Fibroblast of lung (primary cell): Measurements from ENCODE around the gene CCR2. TPM values are rescaled to one million over a fixed set of nuclear protein-coding genes. Genes with fewer than 3 reads are reported as not detected.
A peak's percentile ranks its signal among the peaks of the same experiment; 100 is the strongest.
"Not testable (repeated sequence)": the region's sequence is repeated elsewhere in the genome, so short reads cannot be mapped to it uniquely, and the experiment has no call there.

ENCODE experiments used
- DNase-seq, 2 donors: peaks; one replicate each; pipeline versions ENCODE4 v3.0.0 to v3.0.0-alpha.2; 2010; ENCODE audit warnings: low read depth in 2 of 2
- H2AFZ ChIP-seq: 2 replicates; pipeline ENCODE4 v1.5.1; 2012; ENCODE audit warnings: low read length, control low read depth, inconsistent platforms
- H3K27ac ChIP-seq: 2 replicates; pipeline ENCODE4 v1.5.1; 2011; ENCODE audit warnings: low read length, control low read depth; ENCODE audit not compliant: insufficient read depth
- H3K27me3 ChIP-seq: 2 replicates; pipeline ENCODE4 v1.5.1; 2011; ENCODE audit warnings: mild to moderate bottlenecking, low read length; ENCODE audit not compliant: control insufficient read depth, insufficient read depth
- H3K36me3 ChIP-seq: 2 replicates; pipeline ENCODE4 v1.5.1; 2011; ENCODE audit warnings: low read length; ENCODE audit not compliant: control insufficient read depth, insufficient read depth
- H3K4me1 ChIP-seq: 2 replicates; pipeline ENCODE4 v1.5.1; 2011; ENCODE audit warnings: low read length; ENCODE audit not compliant: control insufficient read depth, insufficient read depth; ENCODE audit errors: extremely low read depth
- H3K4me2 ChIP-seq: 2 replicates; pipeline ENCODE4 v1.5.1; 2011; ENCODE audit warnings: low read length, control low read depth; ENCODE audit not compliant: insufficient read depth; ENCODE audit errors: extremely low read depth
- H3K4me3 ChIP-seq, 4 experiments: fragments of 200-600 bp in 1 of 4; sonication (generic) in 1 of 4; replicated peaks in 1 of 4; 2 replicates each; pipeline ENCODE4 v1.5.1; 2011 to 2016; ENCODE audit warnings: low read length in 4 of 4, low read depth in 3 of 4, mild to moderate bottlenecking in 3 of 4, control low read depth in 2 of 4, inconsistent platforms in 1 of 4, mixed read lengths in 1 of 4; ENCODE audit not compliant: insufficient read depth in 1 of 4; ENCODE audit errors: control extremely low read depth in 1 of 4
- H3K79me2 ChIP-seq: 2 replicates; pipeline ENCODE4 v1.5.1; 2012; ENCODE audit warnings: mild to moderate bottlenecking, low read length, inconsistent platforms; ENCODE audit not compliant: control insufficient read depth, insufficient read depth
- H3K9ac ChIP-seq: 2 replicates; pipeline ENCODE4 v1.5.1; 2011; ENCODE audit warnings: mild to moderate bottlenecking, low read length, control low read depth; ENCODE audit not compliant: insufficient read depth
- H3K9me3 ChIP-seq: 2 replicates; pipeline ENCODE4 v1.5.1; 2012; ENCODE audit warnings: low read depth, low read length; ENCODE audit not compliant: control insufficient read depth, insufficient read depth
- H4K20me1 ChIP-seq: 2 replicates; pipeline ENCODE4 v1.5.1; 2011; ENCODE audit warnings: low read length; ENCODE audit not compliant: control insufficient read depth, insufficient read depth; ENCODE audit errors: extremely low read depth
- EZH2 ChIP-seq: IDR thresholded peaks from 2 replicates; pipeline ENCODE4 v1.5.1; 2012; ENCODE audit warnings: low read length, control low read depth, mild to moderate bottlenecking; ENCODE audit errors: missing control alignments
- polyA plus RNA-seq, 2 donors: library from polyadenylated mRNA; depleted of rRNA in 1 of 2; stranded (reverse) in 1 of 2; unstranded in 1 of 2; fragments of >200 nt; gene quantifications; 2 replicates each; pipeline ENCODE4 v1.2.1, GENCODE V29; 2011 to 2012; ENCODE audit warnings: missing spikeins in 1 of 2
- total RNA-seq: library from RNA; depleted of rRNA; stranded (reverse); fragments of >200 nt; gene quantifications from 2 replicates; pipeline ENCODE4 v1.2.1, GENCODE V29; 2014
- TF ChIP-seq, protein P1 (sequence below), 2 donors: IDR thresholded peaks in 1 of 2; conservative IDR thresholded peaks in 1 of 2; 1 replicate in 1 of 2; 2 replicates in 1 of 2; pipeline ENCODE4 v1.5.1; 2011 to 2012; ENCODE audit warnings: low read length in 2 of 2, control low read depth in 1 of 2, inconsistent platforms in 1 of 2, low read depth in 1 of 2, mild to moderate bottlenecking in 1 of 2

The CCR2 gene
- total and polyA plus RNA-seq, 2 donors (not counting 1 experiment from before 2014, with no cell fraction given) = under 0.01 TPM; not detected in 1

DNA sequence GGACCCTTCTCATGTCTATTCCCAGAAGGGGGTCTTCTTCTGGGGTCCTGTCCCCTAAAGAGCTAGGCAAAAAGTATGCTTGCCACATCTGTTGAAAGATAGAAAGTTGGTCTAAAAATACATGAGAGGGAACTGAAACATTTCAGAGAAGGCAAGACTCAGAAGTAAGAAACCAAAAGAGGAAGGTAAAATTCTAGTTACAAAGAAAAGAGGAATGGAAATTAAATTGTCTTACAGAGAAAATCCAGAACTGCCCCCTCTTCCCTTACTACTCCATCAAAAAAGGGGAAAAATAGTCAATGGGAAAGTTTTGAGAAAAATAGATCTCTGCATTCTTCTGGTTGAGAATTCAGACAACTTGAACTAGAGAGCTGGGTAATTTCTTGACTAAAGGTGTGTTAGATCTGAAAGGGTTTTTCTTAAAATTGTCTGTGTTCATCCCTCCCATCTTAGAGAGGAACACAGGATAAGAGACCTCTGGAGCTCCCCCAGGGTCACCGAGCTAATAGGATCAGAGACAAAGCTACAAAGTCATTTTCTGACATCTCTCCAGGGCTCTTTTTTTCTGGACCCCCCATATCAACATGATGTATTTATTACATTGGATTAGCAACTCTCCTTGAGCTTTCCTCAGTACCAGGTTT, 32.3 kb upstream of the CCR2 start:
- no peaks in the 10 kb centered on the region for H3K36me3 ChIP-seq
- DNase-seq = no peak
- peaks cover 2% of the 10 kb centered on the region for H3K27me3 ChIP-seq

DNA sequence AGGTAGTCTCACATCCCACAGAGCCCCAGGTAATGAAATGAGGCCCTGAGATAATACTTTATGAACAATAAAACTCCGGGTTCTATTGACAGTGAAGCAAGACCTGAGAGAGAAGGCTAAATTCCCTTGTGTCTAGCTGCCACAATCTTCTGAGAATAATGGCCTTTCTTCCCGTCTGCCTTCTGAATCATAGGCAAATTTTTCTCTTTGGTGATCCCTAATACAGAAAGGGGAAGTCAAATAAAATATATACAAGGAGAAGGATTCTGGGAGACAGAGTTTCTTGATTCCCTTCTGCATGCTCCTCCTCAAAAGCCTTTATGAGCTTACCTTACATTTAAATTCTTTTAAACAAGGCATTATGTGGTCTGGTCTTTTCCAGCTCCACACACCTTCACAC, 29.9 kb upstream of the CCR2 start:
- DNase-seq = no peak
- H2AFZ ChIP-seq = no peak overlapping the region
- H4K20me1 ChIP-seq = no peaks in the 10 kb centered on the region
- H3K9ac ChIP-seq = no peak overlapping the region
- H3K4me3 ChIP-seq = no peak overlapping the region
- H3K9me3 ChIP-seq = no peaks in the 10 kb centered on the region
- no peak overlapping the region for H3K27ac ChIP-seq
- no peaks in the 10 kb centered on the region for H3K4me1 ChIP-seq
- no peak overlapping the region for H3K4me2 ChIP-seq
- TF ChIP-seq EZH2 = no peak
- TF ChIP-seq, protein P1, sequence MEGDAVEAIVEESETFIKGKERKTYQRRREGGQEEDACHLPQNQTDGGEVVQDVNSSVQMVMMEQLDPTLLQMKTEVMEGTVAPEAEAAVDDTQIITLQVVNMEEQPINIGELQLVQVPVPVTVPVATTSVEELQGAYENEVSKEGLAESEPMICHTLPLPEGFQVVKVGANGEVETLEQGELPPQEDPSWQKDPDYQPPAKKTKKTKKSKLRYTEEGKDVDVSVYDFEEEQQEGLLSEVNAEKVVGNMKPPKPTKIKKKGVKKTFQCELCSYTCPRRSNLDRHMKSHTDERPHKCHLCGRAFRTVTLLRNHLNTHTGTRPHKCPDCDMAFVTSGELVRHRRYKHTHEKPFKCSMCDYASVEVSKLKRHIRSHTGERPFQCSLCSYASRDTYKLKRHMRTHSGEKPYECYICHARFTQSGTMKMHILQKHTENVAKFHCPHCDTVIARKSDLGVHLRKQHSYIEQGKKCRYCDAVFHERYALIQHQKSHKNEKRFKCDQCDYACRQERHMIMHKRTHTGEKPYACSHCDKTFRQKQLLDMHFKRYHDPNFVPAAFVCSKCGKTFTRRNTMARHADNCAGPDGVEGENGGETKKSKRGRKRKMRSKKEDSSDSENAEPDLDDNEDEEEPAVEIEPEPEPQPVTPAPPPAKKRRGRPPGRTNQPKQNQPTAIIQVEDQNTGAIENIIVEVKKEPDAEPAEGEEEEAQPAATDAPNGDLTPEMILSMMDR (conservative IDR thresholded peaks at IDR 0.05 in 1 of 2, IDR thresholded peaks at IDR 0.05 in 1 of 2; ENCODE audit: low read depth in 1 of 2, low read length in 2 of 2) = no peak
- peaks cover 2% of the 10 kb centered on the region for H3K27me3 ChIP-seq
- no peaks in the 10 kb centered on the region for H3K79me2 ChIP-seq
- no peaks in the 10 kb centered on the region for H3K36me3 ChIP-seq

More for the DNA sequence above, 32.3 kb upstream of the CCR2 start:
- Histone ChIP-seq H3K9ac (no peak overlapping the region), H2AFZ (no peak overlapping the region), H3K4me3 (no peak overlapping the region), H3K27ac (no peak overlapping the region), H3K4me1 (no peaks in the 10 kb centered on the region), H3K9me3 (no peaks in the 10 kb centered on the region), H3K4me2 (no peak overlapping the region), H3K79me2 (no peaks in the 10 kb centered on the region), H4K20me1 (no peaks in the 10 kb centered on the region)
- TF ChIP-seq EZH2 = no peak
- TF ChIP-seq, protein P1 (conservative IDR thresholded peaks at IDR 0.05 in 1 of 2, IDR thresholded peaks at IDR 0.05 in 1 of 2; ENCODE audit: low read depth in 1 of 2, low read length in 2 of 2) = no peak

DNA sequence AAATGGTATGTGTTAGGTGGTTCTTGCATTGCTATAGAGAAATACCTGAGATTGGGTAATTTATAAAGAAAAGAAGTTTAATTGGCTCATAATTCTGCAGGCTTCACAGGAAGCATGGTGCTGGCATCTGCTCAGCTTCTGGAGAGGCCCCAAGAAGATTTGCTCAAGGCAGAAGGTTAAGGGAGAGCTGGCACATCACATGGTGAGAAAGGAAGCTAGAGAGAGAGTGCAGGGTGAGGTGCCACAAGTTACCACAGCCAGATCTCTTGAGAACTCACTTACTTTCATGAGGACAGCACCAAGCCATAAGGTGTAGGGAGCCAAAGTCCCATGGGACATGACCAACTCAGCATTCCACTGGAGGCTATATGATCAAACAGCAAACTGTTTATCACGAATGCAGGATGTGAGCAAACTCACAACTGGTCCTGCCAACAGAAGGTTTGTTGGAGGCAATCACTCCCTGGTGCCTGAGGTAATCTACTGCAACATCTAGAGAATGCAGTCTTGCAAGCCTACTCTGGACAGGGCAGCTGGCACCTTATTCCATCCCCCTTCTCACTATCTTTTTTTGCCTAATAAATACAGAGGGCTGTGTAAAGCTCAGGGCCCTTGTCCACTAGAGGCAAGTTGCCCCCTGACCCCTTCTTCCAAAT, 28.1 kb upstream of the CCR2 start:
- peaks cover 2% of the 10 kb centered on the region for H3K27me3 ChIP-seq
- no peak overlapping the region for H2AFZ ChIP-seq
- no peak overlapping the region for H3K9ac ChIP-seq
- H4K20me1 ChIP-seq = no peaks in the 10 kb centered on the region
- H3K4me1 ChIP-seq = no peaks in the 10 kb centered on the region
- no peak overlapping the region for H3K4me3 ChIP-seq
- H3K4me2 ChIP-seq = no peak overlapping the region
- no peak for DNase-seq
- H3K36me3 ChIP-seq = no peaks in the 10 kb centered on the region
- no peaks in the 10 kb centered on the region for H3K79me2 ChIP-seq
- no peak for TF ChIP-seq EZH2
- TF ChIP-seq, protein P1 (conservative IDR thresholded peaks at IDR 0.05 in 1 of 2, IDR thresholded peaks at IDR 0.05 in 1 of 2; ENCODE audit: low read depth in 1 of 2, low read length in 2 of 2) = no peak
- H3K27ac ChIP-seq = no peak overlapping the region
- H3K9me3 ChIP-seq = no peaks in the 10 kb centered on the region

DNA sequence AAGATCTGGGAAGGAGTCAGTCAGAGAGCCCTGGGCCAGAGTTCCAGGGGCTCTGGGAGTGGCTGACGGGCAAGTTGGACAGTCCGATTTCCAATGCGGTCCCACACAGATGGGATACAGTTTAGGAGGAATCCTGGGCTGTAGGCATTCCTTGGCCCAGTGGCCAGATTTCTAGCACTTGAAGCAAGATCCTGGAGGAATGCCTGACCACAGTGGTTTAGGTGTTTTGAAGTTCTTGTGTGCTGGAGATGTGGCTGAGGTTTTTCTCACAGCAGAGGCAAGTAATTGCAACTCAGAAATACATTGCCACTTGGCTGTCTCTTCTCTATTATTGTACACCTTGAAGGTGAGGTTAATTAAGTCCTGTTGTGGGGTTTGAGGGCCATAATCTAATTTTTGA, 23.2 kb upstream of the CCR2 start:
- peak in 1 of 2 donors; percentile 70 for DNase-seq
- not testable (repeated sequence) for H4K20me1 ChIP-seq, H3K4me1 ChIP-seq, H3K9me3 ChIP-seq, H2AFZ ChIP-seq, H3K4me3 ChIP-seq, H3K27ac ChIP-seq, H3K36me3 ChIP-seq, H3K27me3 ChIP-seq, H3K4me2 ChIP-seq, H3K9ac ChIP-seq, H3K79me2 ChIP-seq
